ENCODE measurements around the gene ATP6AP1.

GRCh38 chrX:154460326-154460725 lies 31.8 kb downstream of the ATP6AP1 start:
- TF ChIP-seq, protein P1, sequence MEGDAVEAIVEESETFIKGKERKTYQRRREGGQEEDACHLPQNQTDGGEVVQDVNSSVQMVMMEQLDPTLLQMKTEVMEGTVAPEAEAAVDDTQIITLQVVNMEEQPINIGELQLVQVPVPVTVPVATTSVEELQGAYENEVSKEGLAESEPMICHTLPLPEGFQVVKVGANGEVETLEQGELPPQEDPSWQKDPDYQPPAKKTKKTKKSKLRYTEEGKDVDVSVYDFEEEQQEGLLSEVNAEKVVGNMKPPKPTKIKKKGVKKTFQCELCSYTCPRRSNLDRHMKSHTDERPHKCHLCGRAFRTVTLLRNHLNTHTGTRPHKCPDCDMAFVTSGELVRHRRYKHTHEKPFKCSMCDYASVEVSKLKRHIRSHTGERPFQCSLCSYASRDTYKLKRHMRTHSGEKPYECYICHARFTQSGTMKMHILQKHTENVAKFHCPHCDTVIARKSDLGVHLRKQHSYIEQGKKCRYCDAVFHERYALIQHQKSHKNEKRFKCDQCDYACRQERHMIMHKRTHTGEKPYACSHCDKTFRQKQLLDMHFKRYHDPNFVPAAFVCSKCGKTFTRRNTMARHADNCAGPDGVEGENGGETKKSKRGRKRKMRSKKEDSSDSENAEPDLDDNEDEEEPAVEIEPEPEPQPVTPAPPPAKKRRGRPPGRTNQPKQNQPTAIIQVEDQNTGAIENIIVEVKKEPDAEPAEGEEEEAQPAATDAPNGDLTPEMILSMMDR (IDR thresholded peaks at IDR 0.05) = no peak
- TF ChIP-seq POLR2AphosphoS5 (IDR thresholded peaks at IDR 0.05) = no peak
- TF ChIP-seq EP300 (IDR thresholded peaks at IDR 0.05) = no peak
- no peak for TF ChIP-seq POLR2A (IDR thresholded peaks at IDR 0.05)

Measured in gastroesophageal sphincter (tissue), 3 donors.